ENCODE measurements around the gene NQO1. TPM values are rescaled to one million over a fixed set of nuclear protein-coding genes. Genes with fewer than 3 reads are reported as not detected.

The NQO1 gene
- polyA plus RNA-seq, 1 of the 3 experiments (the other 2 are of a cell fraction): 152 TPM

Other genes starting within 250 kb of the NQO1 start
- 7.2 and 11.0 TPM in 2 replicates for gene NFAT5, start 160.6 kb downstream of the NQO1 start, polyA plus RNA-seq (2012; rRNA removed)
- gene NOB1, start 28.4 kb upstream of the NQO1 start, polyA plus RNA-seq (2012; rRNA removed): 79.5 and 86.3 TPM in 2 replicates
- 9.2 and 13.3 TPM in 2 replicates for gene WWP2, start 35.8 kb upstream of the NQO1 start, polyA plus RNA-seq (2012; rRNA removed)
- gene CLEC18A, start 224.8 kb upstream of the NQO1 start, polyA plus RNA-seq (2012; rRNA removed): 0.15 and 0.20 TPM in 2 replicates